Measurements from ENCODE around the gene PLXNB2.

Gene PLXNB2

DNA sequence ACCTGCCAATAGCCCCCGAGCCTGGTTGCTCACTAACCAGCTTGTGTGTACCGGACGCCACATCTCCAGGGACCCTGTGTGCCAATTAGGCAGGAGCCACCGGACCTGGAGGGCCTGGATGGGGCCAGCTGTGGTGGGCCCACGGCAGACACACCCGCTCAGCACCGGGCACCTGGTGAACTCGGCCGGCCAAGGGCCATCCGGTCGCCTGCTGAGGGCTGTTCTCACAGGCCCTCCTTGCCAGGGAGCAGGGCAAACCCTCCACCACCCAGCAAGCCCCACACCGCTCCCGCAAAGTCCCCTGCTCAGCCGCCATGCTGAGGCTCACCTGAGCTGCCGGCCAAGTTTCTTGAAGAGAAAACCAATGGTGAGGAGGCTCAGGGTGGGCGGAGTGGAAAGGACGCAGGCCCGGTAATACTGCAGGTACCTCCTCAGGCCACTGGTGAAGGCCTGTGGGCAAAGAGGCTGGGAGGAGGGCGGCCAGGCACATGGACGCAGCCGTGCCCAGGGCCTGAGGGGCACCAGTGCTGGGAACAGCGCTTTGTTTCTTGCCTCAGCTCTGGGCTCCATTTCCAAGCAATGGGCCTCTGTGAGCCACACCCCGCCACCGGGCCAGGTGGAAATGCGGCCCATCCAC, 79.7 kb downstream of the PLXNB2 start:
- DNase-seq (ENCODE audit: low spot score), result no peak

DNA sequence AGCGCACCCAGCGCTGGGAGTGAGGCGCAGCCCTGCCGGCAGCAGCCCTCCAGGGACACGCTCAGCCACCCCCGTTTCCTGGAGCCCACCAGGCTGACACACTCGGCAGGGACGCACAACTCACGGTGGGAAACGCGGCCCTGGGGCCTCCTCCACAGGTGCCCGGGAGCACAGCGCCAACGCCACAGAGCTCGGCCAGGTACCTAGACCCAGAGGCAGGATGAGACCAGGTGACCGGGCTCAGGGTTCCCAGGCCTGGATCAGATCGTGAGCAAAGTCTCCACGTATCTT, 80.6 kb downstream of the PLXNB2 start:
- DNase-seq (ENCODE audit: low spot score), result no peak

DNA sequence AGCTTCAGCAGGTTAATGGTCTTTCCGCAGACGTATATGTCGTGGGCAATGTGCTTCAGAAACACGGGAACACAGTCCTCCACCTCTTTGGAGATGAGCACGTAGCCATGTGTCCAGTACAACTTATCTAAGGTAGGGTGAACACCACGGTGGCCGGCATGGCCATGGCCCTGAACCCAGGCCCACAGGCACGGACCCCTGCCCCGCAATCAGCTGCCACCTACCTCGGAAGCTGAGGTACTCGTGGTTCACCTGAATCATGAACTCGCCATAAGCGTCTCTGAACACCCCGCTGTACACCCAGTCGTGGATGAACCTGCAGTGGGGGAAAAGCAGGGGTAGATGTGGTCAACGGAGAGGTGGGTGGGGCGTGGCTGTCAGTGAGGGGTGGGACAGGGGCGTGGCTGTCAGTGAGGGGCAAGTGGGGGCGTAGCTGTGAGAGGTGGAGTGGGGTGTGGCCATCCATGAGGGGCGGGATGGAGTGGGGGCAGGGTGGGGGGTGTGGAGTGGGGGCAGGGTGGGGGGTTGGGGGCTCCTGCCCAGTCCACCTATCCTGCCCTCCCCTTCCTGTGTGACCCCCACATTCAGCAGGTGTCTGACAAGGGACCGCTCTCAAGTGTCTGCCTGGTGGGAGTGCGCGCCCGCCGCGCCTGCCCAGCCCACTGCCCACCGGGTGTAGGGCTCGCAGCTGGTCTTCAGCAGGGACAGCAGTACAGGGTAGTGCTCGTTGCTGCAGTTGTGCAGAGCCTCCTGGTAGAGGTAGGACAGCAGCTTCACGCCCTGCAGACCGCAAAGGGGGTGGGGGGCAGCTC, 81.2 kb downstream of the PLXNB2 start:
- DNase-seq (ENCODE audit: low spot score), result no peak

DNA sequence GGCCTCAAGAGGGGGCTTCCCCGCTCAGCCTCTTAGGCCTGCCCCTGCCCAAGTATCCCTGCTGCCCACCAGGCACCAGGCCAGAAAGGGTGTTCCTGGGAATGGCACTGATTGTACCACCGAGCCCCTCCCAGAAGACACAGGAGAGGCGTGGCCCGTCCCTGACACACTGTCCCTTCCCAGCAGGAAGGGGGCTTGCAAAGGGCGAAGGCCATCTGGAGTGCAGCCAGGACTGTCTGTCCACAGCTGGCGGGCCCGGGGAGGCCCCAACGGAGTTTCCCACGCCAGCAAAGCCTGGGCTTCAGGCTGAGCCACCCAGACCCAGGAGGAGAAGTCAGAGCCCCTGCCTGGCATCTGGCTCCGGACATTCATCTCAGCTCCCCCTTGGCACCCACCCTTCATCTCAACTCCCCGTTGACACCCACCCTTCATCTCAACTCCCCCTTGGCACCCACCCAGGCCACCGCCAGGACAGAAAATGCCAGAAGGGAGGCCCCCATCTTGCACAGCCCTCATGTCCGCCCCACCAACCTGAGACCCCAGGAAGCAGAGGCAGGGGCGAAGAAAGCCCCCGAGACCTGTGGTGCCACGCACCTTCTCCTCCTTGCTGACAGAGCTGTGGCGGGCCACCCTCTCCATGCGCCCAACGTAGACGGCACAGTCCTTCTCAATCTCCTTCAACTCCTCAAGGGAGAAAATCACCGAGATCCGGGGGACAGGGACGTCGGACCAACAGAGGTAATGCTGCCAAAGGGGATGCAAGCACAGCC, 82.1 kb downstream of the PLXNB2 start:
- DNase-seq (ENCODE audit: low spot score), result no peak
